GM12891 (cell line): ENCODE measurements around the gene SHC3.

Source experiments
- DNase-seq: peaks from one replicate; pipeline ENCODE4 v3.0.0; 2011; ENCODE audit warnings: low spot score; ENCODE audit not compliant: insufficient read length
- FAIRE-seq: peaks from 2 replicates; lab custom pipeline; 2011; peaks lifted over from hg19 to GRCh38; lab: Jason Lieb, UNC
- PAX5 ChIP-seq: IDR thresholded peaks from 2 replicates; pipeline ENCODE4 v1.6.1; 2011; ENCODE audit warnings: low read length, moderate library complexity, mild to moderate bottlenecking; ENCODE audit not compliant: insufficient read depth, severe bottlenecking
- POLR2A ChIP-seq: IDR thresholded peaks from 2 replicates; pipeline ENCODE4 v1.6.1; 2011; ENCODE audit warnings: low read depth, low read length, control low read depth
- POLR2AphosphoS5 ChIP-seq: IDR thresholded peaks from 2 replicates; pipeline ENCODE4 v1.6.1; 2011; ENCODE audit warnings: low read depth, low read length, control low read depth
- POU2F2 ChIP-seq: IDR thresholded peaks from 2 replicates; pipeline ENCODE4 v1.6.1; 2011; ENCODE audit warnings: low read depth, mild to moderate bottlenecking, control low read depth, low read length, moderate library complexity
- SPI1 ChIP-seq: IDR thresholded peaks from 2 replicates; pipeline ENCODE4 v1.6.1; 2011; ENCODE audit warnings: low read depth, low read length, control low read depth
- TAF1 ChIP-seq: IDR thresholded peaks from 2 replicates; pipeline ENCODE4 v1.6.1; 2011; ENCODE audit warnings: low read depth, low read length, control low read depth

The SHC3 gene

DNA sequence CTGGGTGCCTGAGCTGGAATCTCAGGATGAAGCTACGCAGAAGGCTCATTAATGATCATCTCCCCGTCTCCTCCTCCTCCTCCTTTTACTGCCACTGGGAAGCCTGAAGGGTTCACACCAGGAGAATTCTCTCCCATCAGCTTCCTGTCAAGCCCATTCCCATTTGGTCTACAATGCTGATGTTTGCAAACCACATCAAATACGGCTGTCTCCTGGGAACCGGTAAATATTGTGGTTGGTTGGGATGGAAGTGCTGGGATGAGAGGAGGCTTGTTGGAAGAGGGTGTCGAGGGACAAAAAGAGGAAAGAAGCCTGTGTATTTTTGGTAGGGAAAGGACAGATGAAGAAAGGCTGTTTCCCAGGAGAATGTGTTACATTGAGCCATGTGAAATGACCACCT is 200.6 kb downstream of the SHC3 start:
- TF ChIP-seq POU2F2 (no peak), POLR2A (no peak), POLR2AphosphoS5 (no peak), PAX5 (no peak), SPI1 (no peak), TAF1 (no peak)
- DNase-seq = no peak
- no peak for FAIRE-seq

DNA sequence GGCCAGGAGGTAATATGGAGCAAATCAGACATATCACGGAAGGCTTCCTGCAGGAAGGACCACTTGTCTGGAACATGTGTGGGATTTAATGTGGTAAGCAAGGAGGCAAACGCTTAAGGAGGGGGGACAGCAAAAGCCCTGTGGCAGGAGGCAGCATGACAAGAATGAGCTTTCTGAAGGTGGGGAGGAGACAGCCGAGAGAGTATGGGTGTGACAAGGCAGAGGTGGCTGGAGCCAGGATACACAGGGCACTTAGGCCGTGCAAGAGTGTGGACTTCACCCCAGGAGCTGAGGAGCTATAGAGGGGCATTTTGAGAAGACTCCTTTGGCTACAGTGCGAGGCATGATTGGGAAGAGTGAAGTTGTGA is 201.7 kb downstream of the SHC3 start:
- TF ChIP-seq POLR2A (no peak), POLR2AphosphoS5 (no peak), PAX5 (no peak), TAF1 (no peak), SPI1 (no peak)
- FAIRE-seq = no peak

DNA sequence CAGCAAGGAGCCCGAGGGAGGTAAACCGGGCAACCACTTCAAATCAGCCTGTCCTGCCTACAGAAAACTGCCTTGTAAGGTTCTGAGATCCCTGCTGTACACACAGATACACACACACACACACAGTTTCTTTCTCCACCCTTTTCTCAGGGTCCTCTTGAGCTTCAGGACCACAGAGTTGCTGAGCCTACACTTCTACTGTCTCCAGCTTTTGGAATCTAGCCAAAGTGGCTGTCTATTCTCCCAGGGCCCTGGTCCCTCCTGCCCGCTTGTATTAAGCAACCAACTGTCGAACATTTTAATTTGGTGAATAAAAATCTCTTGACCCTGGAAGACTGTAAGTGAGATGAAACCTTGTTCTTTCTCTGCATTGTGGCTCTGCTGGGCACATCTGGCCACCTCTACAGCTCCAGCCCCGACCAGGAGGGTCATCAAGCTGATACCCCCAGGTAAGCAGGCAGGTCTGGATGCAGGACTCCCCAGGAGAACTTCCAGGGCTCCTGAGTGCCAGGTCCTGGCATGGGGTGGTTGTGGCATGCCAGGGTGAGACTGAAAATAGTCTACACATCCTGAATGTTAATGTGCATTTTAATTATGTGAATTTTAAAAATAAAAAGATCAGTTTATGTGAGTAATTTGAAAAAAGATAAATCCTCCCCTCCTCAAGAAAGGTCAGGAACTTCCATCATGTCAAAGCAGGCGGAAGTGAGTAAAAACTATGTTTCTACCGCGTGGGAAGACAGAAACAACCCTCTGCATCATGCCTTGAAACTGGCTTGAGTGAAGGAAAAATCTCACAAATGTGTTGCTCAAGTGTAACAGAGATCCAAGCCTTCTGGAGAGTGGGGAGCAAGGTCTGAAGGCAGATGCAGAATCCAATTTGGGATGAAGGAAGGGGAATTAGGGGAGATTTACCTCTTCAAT is 202.4 kb downstream of the SHC3 start:
- no peak for TF ChIP-seq PAX5
- TF ChIP-seq TAF1 = no peak
- TF ChIP-seq POLR2A = no peak
- TF ChIP-seq SPI1 = no peak
- no peak for TF ChIP-seq POLR2AphosphoS5
- no peak for TF ChIP-seq POU2F2
- no peak for FAIRE-seq

More for the DNA sequence above, 201.7 kb downstream of the SHC3 start:
- no peak for DNase-seq

DNA sequence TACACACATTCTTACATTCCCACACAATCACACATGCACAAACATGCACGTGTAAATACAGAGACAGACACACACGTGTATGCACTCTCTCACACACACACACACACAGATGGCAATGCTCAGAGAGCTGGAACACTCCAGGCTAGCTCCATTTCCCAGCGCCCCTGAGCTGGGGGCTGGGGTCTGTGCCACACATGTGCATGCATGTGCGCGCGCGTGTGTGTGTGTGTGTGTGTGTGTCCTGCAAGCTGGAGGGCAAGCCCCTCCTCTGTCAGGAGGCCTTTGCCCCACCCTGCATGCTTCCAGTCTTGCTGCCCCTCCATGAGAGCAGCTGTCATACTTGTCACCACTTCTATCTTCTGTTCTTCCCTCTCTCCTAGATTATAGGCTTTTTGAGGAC is 204.0 kb downstream of the SHC3 start:
- FAIRE-seq = no peak
- TF ChIP-seq PAX5 = no peak
- no peak for TF ChIP-seq POU2F2
- TF ChIP-seq TAF1 = no peak
- TF ChIP-seq POLR2AphosphoS5 = no peak
- TF ChIP-seq POLR2A = no peak
- no peak for TF ChIP-seq SPI1
- no peak for DNase-seq

More for the DNA sequence above, 202.4 kb downstream of the SHC3 start:
- DNase-seq = no peak

DNA sequence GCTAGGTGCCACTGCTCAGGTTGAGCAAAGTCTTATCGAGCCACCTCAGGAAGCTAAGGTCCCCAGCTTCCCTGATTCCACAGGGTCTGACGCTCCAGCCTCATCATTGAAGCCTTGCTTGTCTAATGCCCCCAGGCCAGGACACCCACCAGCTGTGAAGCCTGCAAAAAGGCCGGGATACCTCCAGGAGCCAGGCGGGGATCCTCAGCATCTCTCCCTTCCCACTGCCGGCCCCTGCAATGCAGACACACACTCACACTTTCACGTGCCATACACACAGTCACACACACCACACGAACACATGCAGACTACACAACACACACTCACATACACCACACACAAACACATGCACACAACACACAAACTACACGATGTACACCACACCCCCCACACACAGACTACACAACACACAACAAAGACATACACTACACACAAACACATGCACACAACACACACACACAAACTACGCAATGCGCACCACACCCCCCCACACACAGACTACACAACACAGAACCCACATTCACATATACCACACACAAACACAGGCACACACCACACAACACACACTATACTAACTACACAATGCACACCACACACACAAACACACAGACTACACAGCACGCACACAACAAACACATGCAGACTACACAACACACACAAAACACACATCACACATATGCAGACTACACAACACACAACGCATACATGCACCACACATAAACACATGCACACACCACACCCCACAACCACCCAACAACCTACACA is 205.2 kb downstream of the SHC3 start:
- peak; percentile 91 for FAIRE-seq
- TF ChIP-seq POLR2AphosphoS5 (no peak), POU2F2 (no peak), PAX5 (no peak), POLR2A (no peak), SPI1 (no peak), TAF1 (no peak)
- no peak for DNase-seq

DNA sequence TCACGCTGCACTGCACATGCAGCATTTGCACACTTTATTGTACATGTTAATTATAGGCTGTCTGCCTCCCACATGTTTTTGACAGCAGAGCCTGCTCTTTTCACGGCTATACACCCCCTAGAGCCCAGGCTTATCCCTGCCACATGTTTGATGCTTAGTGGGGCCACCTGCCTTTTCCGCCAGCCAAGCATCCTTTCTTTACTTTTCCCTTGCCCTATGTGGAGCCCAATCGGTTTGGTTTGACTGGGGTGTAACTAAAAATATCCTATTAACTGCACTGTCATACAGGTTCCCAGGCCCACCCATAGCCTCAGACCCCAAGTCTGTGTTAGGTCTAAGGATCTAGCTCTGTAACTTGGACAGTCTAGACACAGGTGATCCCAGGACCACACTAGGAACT is 206.2 kb downstream of the SHC3 start:
- TF ChIP-seq TAF1 = no peak
- no peak for TF ChIP-seq POU2F2
- no peak for TF ChIP-seq SPI1
- TF ChIP-seq PAX5 = no peak
- no peak for TF ChIP-seq POLR2A
- TF ChIP-seq POLR2AphosphoS5 = no peak
- DNase-seq = no peak
- FAIRE-seq = no peak

DNA sequence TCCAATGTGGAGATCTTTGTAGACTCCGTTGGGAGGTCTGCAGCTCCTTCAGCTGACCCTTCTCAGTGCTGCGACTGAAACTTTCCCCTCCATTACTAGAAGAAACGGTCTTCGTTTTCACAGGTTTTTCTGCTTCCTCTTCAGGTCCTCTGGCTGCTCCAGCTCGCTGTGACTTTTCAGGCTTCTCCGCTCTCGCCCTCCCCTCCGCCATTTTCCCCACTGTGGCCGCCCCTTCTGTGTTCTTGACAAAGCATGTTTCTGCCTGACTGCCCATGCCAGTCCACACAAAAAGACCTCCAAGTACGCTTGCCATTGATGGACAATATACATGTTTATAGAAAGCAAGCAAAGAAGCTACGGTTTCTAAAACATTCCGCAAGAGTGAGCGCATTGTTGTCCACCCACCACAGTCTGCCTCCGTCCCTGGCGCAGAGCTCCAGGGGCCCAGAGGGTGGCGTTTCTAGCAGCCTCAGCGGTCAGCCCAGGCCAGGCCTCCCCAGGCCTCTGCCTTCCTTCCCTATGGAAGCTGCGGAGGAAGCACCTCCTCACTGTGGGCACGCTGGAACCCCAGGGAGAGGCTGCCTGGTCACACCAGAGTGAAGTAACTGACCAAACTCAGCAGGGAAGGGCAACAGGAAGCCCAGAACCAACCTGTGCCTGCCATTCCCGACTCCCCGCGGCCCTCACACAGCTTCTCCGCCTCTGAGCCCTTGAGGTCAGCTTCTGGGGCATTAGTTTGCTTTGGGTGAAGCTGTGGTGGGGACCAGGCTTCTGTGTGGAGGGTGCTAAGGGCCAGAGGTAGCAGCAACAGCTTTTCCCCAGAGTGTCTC is 207.3 kb downstream of the SHC3 start:
- no peak for TF ChIP-seq POLR2A
- no peak for TF ChIP-seq POLR2AphosphoS5
- no peak for TF ChIP-seq SPI1
- TF ChIP-seq POU2F2 = no peak
- no peak for TF ChIP-seq TAF1
- no peak for TF ChIP-seq PAX5
- FAIRE-seq (no peak), DNase-seq (no peak)

DNA sequence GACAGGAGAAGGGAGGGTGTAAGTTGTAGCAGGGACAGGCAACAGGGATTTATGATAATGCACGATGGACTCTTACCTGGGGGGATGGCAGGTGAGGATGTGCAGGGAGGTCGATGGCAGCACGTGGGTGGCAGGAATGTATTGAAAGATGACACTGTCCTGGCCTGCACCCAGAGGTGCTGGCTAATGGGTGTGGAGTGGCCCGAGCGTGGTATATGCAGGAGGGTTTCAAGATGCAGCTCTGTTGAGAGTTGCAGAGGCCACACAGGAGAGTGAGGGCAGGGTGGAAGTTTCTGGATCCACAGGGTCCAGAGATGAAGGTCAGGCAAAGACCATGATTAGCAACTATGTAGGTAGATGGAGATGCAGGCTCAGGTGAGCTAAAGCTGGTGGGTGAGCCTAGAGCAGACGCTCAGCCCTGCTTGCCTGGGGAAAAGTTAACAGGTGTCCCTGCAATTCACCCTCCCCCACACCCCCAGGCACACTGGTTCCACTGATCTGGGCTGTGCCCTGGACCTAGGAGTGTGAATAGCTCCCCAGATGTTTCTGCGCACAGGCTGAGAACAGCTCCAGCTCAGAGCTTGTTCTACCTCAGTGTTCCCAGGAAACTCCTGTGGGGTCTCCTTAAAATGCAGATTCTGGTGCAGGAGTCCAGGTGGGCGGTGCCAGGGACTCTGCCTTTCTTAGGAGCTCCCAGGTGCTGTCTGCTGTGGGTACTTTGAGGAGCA is 208.8 kb downstream of the SHC3 start:
- FAIRE-seq = no peak

More for the DNA sequence above, 208.8 kb downstream of the SHC3 start:
- no peak for DNase-seq
- TF ChIP-seq POLR2AphosphoS5 = no peak
- TF ChIP-seq TAF1 = no peak
- TF ChIP-seq POU2F2 = no peak
- no peak for TF ChIP-seq POLR2A
- no peak for TF ChIP-seq PAX5
- no peak for TF ChIP-seq SPI1
